Measurements from ENCODE around the gene EPN1. TPM values are rescaled to one million over a fixed set of nuclear protein-coding genes. Genes with fewer than 3 reads are reported as not detected.

EPN1 gene
- total RNA-seq, 3 donors from 2014 or later: 22.2 to 47.2 (median 27.5) TPM

GRCh38 chr19:55672418-55672817 is 2.6 kb upstream of the EPN1 start:
- Histone ChIP-seq H3K4me3 (no peak overlapping the region), H3K9me3 (no peaks in the 10 kb centered on the region), H3K27me3 (no peaks in the 10 kb centered on the region), H3K36me3 (peaks cover 13% of the 10 kb centered on the region), H3K27ac (no peak overlapping the region), H3K4me1 (peaks cover 0 to 22% of the 10 kb centered on the region in 2 donors)
- DNase-seq (ENCODE audit: low spot score in 2 of 2): no peak
- intact Hi-C loops (cut with DNase I; ENCODE audit: low total_unique reads): no loop called here
- TF ChIP-seq POLR2AphosphoS5 (IDR thresholded peaks at IDR 0.05): no peak
- TF ChIP-seq POLR2A (IDR thresholded peaks at IDR 0.05): no peak
- TF ChIP-seq CTCF (IDR thresholded peaks at IDR 0.05): no peak

GRCh38 chr19:55673465-55673864 is 1.6 kb upstream of the EPN1 start:
- H3K27me3 ChIP-seq: no peaks in the 10 kb centered on the region
- peaks cover 15% of the 10 kb centered on the region for H3K36me3 ChIP-seq
- no peaks in the 10 kb centered on the region for H3K9me3 ChIP-seq
- DNase-seq (ENCODE audit: low spot score in 2 of 2): no peak
- H3K4me3 ChIP-seq: no peak overlapping the region
- intact Hi-C loops (cut with DNase I; ENCODE audit: low total_unique reads): no loop called here
- TF ChIP-seq POLR2A (IDR thresholded peaks at IDR 0.05) (no peak), CTCF (IDR thresholded peaks at IDR 0.05) (no peak), POLR2AphosphoS5 (IDR thresholded peaks at IDR 0.05) (no peak)
- peaks cover 0 to 26% of the 10 kb centered on the region in 2 donors for H3K4me1 ChIP-seq
- no peak overlapping the region for H3K27ac ChIP-seq

- Histone ChIP-seq H3K27ac (peak overlapping the region; percentile 91 to 96), H3K4me1 (peaks cover 0 to 26% of the 10 kb centered on the region in 2 donors), H3K36me3 (peaks cover 17% of the 10 kb centered on the region), H3K9me3 (no peaks in the 10 kb centered on the region), H3K27me3 (no peaks in the 10 kb centered on the region), H3K4me3 (no peak overlapping the region)
- TF ChIP-seq POLR2AphosphoS5 (IDR thresholded peaks at IDR 0.05): no peak
- no peak for TF ChIP-seq POLR2A (IDR thresholded peaks at IDR 0.05)
- no peak for TF ChIP-seq CTCF (IDR thresholded peaks at IDR 0.05)
- no peak for DNase-seq (ENCODE audit: low spot score in 2 of 2)
- intact Hi-C loops (cut with DNase I; ENCODE audit: low total_unique reads): no loop called here
Measured at GRCh38 chr19:55673889-55674288, 1.1 kb upstream of the EPN1 start.

- peak overlapping the region; percentile 91 to 96 for H3K27ac ChIP-seq
- peaks cover 0 to 26% of the 10 kb centered on the region in 2 donors for H3K4me1 ChIP-seq
- H3K27me3 ChIP-seq: no peaks in the 10 kb centered on the region
- DNase-seq (ENCODE audit: low spot score in 2 of 2): no peak
- H3K9me3 ChIP-seq: no peaks in the 10 kb centered on the region
- H3K4me3 ChIP-seq: peak overlapping the region; percentile 77 to 100 (median 98)
- TF ChIP-seq CTCF (IDR thresholded peaks at IDR 0.05): no peak
- TF ChIP-seq POLR2A (IDR thresholded peaks at IDR 0.05): no peak
- no peak for TF ChIP-seq POLR2AphosphoS5 (IDR thresholded peaks at IDR 0.05)
- intact Hi-C loops (cut with DNase I; ENCODE audit: low total_unique reads): no loop called here
- H3K36me3 ChIP-seq: peaks cover 12% of the 10 kb centered on the region
Measured at GRCh38 chr19:55674459-55674840, 576 bp upstream of the EPN1 start.

GRCh38 chr19:55675661-55676354 is 782 bp downstream of the EPN1 start:
- H3K4me1 ChIP-seq: peaks cover 0 to 26% of the 10 kb centered on the region in 2 donors

More at GRCh38 chr19:55675661-55676354, 782 bp downstream of the EPN1 start:
- no peaks in the 10 kb centered on the region for H3K27me3 ChIP-seq
- H3K4me3 ChIP-seq: peak overlapping the region; percentile 77 to 100 (median 98)
- H3K9me3 ChIP-seq: no peaks in the 10 kb centered on the region
- H3K36me3 ChIP-seq: peaks cover 11% of the 10 kb centered on the region
- intact Hi-C loops (cut with DNase I; ENCODE audit: low total_unique reads): no loop called here
- TF ChIP-seq CTCF (IDR thresholded peaks at IDR 0.05): no peak
- no peak for TF ChIP-seq POLR2A (IDR thresholded peaks at IDR 0.05)
- TF ChIP-seq POLR2AphosphoS5 (IDR thresholded peaks at IDR 0.05): no peak
- H3K27ac ChIP-seq: peak overlapping the region; percentile 91 to 96
- DNase-seq (ENCODE audit: low spot score in 2 of 2): no peak
